ENCODE measurements around the gene GLIS1.

GRCh38 chr1:53719469-53719868, 19.5 kb downstream of the GLIS1 start:
- TF ChIP-seq CTCF (IDR thresholded peaks at IDR 0.05; ENCODE audit: poor library complexity, severe bottlenecking) = no peak
- no peak for TF ChIP-seq TAF1 (IDR thresholded peaks at IDR 0.05; ENCODE audit: low read depth)
- no peak for TF ChIP-seq POLR2AphosphoS5 (IDR thresholded peaks at IDR 0.05)
- no peak for TF ChIP-seq EZH2 (IDR thresholded peaks at IDR 0.05; ENCODE audit: borderline replicate concordance, insufficient read depth, low read length, poor library complexity, severe bottlenecking)
- TF ChIP-seq EP300 (conservative IDR thresholded peaks at IDR 0.05; ENCODE audit: poor library complexity, severe bottlenecking) = no peak

Data from neural cell (in vitro differentiated cells).